H1 (cell line): ENCODE data around the gene DIPK1B. TPM values are rescaled to one million over a fixed set of nuclear protein-coding genes. Genes with fewer than 3 reads are reported as not detected.
A peak's percentile ranks its signal among the peaks of the same experiment; 100 is the strongest.

Experiments used
- CTCF ChIA-PET: fragments of 300-600 bp; sonication (Branson Sonifier 250); formaldehyde crosslinking; loops from one replicate; lab custom pipeline; 2021; ENCODE audit not compliant: partially characterized antibody; lab: Charles Lee
- POLR2A ChIA-PET: fragments of 300-600 bp; sonication (Branson Sonifier 250); formaldehyde crosslinking; loops from one replicate; lab custom pipeline; 2021; ENCODE audit warnings: inconsistent platforms; ENCODE audit not compliant: partially characterized antibody; lab: Charles Lee
- DNase-seq, 2 experiments: peaks; one replicate each; pipeline versions ENCODE4 v3.0.0 to v3.0.0-alpha.2; 2010 to 2022; ENCODE audit warnings: low spot score in 2 of 2, low read depth in 1 of 2, mixed read lengths in 1 of 2
- FAIRE-seq: peaks from 2 replicates; lab custom pipeline; 2011; peaks lifted over from hg19 to GRCh38; lab: Jason Lieb, UNC
- H2AFZ ChIP-seq: 2 replicates; pipeline ENCODE4 v1.8.1; 2012; ENCODE audit warnings: low read length, inconsistent platforms
- H2AK5ac ChIP-seq: 2 replicates; pipeline ENCODE4 v1.6.1; 2013; ENCODE audit warnings: low read depth, low read length
- H2BK120ac ChIP-seq: replicated peaks from 2 replicates; pipeline ENCODE3; 2013; ENCODE audit warnings: low read depth, low read length, inconsistent platforms
- H2BK12ac ChIP-seq: 2 replicates; pipeline ENCODE4 v1.6.1; 2013; ENCODE audit warnings: low read depth, low read length
- H2BK15ac ChIP-seq: 2 replicates; pipeline ENCODE4 v1.6.1; 2013; ENCODE audit warnings: low read length
- H2BK20ac ChIP-seq: 2 replicates; pipeline ENCODE4 v1.6.1; 2013; ENCODE audit warnings: low read length
- H2BK5ac ChIP-seq: 2 replicates; pipeline ENCODE4 v1.6.1; 2013; ENCODE audit warnings: low read depth, low read length
- H3K14ac ChIP-seq: 2 replicates; pipeline ENCODE4 v1.6.1; 2013; ENCODE audit warnings: inconsistent platforms; ENCODE audit not compliant: insufficient read length
- H3K18ac ChIP-seq: 2 replicates; pipeline ENCODE4 v1.6.1; 2013; ENCODE audit warnings: low read length; ENCODE audit errors: extremely low read depth
- H3K23ac ChIP-seq: 2 replicates; pipeline ENCODE4 v1.6.1; 2013; ENCODE audit warnings: inconsistent platforms; ENCODE audit not compliant: insufficient read length
- H3K23me2 ChIP-seq: 2 replicates; pipeline ENCODE4 v1.6.1; 2013; ENCODE audit warnings: low read depth, low read length
- H3K27ac ChIP-seq: 2 replicates; pipeline ENCODE4 v1.6.1; 2011; ENCODE audit warnings: low read depth, low read length, inconsistent platforms
- H3K27me3 ChIP-seq, 4 experiments: replicated peaks in 1 of 4; 1 replicate in 1 of 4; 2 replicates in 3 of 4; pipeline versions ENCODE4 v1.6.1 to v1.8.1; 2011 to 2013; ENCODE audit warnings: low read length in 3 of 4, mild to moderate bottlenecking in 3 of 4, inconsistent platforms in 2 of 4, mixed read lengths in 2 of 4, moderate library complexity in 1 of 4; ENCODE audit not compliant: control insufficient read depth in 3 of 4, insufficient read depth in 3 of 4; ENCODE audit errors: extremely low read depth in 1 of 4
- H3K36me3 ChIP-seq, 4 experiments: 2 replicates each; pipeline versions ENCODE4 v1.6.1 to v1.8.1; 2011 to 2013; ENCODE audit warnings: mild to moderate bottlenecking in 4 of 4, low read length in 3 of 4, moderate library complexity in 2 of 4, control low read depth in 1 of 4, inconsistent platforms in 1 of 4; ENCODE audit not compliant: insufficient read depth in 4 of 4, control insufficient read depth in 2 of 4
- H3K4ac ChIP-seq: replicated peaks from 2 replicates; pipeline ENCODE3; 2013; ENCODE audit warnings: low read length, low read depth, mixed read lengths, inconsistent platforms; ENCODE audit not compliant: insufficient read length
- H3K4me1 ChIP-seq, 4 experiments: replicated peaks in 1 of 4; 1 replicate in 1 of 4; 2 replicates in 3 of 4; pipeline versions ENCODE4 v1.6.1 to v1.8.1; 2011 to 2013; ENCODE audit warnings: low read length in 3 of 4, inconsistent platforms in 2 of 4, mixed read lengths in 1 of 4; ENCODE audit not compliant: insufficient read depth in 4 of 4, control insufficient read depth in 3 of 4
- H3K4me2 ChIP-seq, 2 experiments: 2 replicates each; pipeline versions ENCODE4 v1.6.1 to v1.8.1; 2011 to 2013; ENCODE audit warnings: low read depth in 2 of 2, low read length in 2 of 2, control low read depth in 1 of 2, inconsistent platforms in 1 of 2, mild to moderate bottlenecking in 1 of 2; ENCODE audit not compliant: insufficient read depth in 1 of 2
- H3K4me3 ChIP-seq, 4 experiments: fragments of 200-600, 300-600 bp in 1 of 4; sonication (generic), shearing (Covaris generic), sonication (Bioruptor Twin) in 1 of 4; 2 replicates each; pipeline versions ENCODE4 v1.5.1 to v1.8.1; 2011 to 2016; ENCODE audit warnings: low read length in 4 of 4, low read depth in 3 of 4, control low read depth in 2 of 4, inconsistent platforms in 2 of 4, mild to moderate bottlenecking in 2 of 4, mixed read lengths in 1 of 4, moderate library complexity in 1 of 4; ENCODE audit not compliant: insufficient read depth in 2 of 4; ENCODE audit errors: extremely low read depth in 1 of 4
- H3K56ac ChIP-seq: replicated peaks from 2 replicates; pipeline ENCODE3; 2013; ENCODE audit warnings: low read depth, mild to moderate bottlenecking, mixed read lengths, low read length, inconsistent platforms; ENCODE audit not compliant: insufficient read length
- H3K79me1 ChIP-seq: 2 replicates; pipeline ENCODE4 v1.6.1; 2013; ENCODE audit warnings: low read depth, low read length, control low read depth
- H3K79me2 ChIP-seq, 2 experiments: 2 replicates each; pipeline versions ENCODE4 v1.6.1 to v1.8.1; 2012 to 2013; ENCODE audit warnings: low read length in 2 of 2, mild to moderate bottlenecking in 2 of 2, inconsistent platforms in 1 of 2; ENCODE audit not compliant: insufficient read depth in 2 of 2, control insufficient read depth in 1 of 2
- H3K9ac ChIP-seq, 4 experiments: replicated peaks in 1 of 4; 1 replicate in 1 of 4; 2 replicates in 3 of 4; pipeline versions ENCODE4 v1.6.1 to v1.8.1; 2011 to 2013; ENCODE audit warnings: low read depth in 3 of 4, low read length in 3 of 4, control low read depth in 2 of 4, mild to moderate bottlenecking in 2 of 4, moderate library complexity in 2 of 4, inconsistent platforms in 1 of 4; ENCODE audit errors: extremely low read depth in 1 of 4
- H3K9me3 ChIP-seq, 2 experiments: 2 replicates each; pipeline versions ENCODE4 v1.6.1 to v1.8.1; 2012 to 2013; ENCODE audit warnings: mild to moderate bottlenecking in 2 of 2, moderate library complexity in 2 of 2, control low read depth in 1 of 2, inconsistent platforms in 1 of 2, low read depth in 1 of 2, low read length in 1 of 2, mixed read lengths in 1 of 2; ENCODE audit not compliant: insufficient read depth in 2 of 2
- H4K20me1 ChIP-seq, 2 experiments: replicated peaks in 1 of 2; 2 replicates each; pipeline versions ENCODE3 to v1.8.1; 2011 to 2013; ENCODE audit warnings: inconsistent platforms in 2 of 2, low read length in 2 of 2, mild to moderate bottlenecking in 1 of 2; ENCODE audit not compliant: insufficient read depth in 2 of 2, control insufficient read depth in 1 of 2
- H4K5ac ChIP-seq: 2 replicates; pipeline ENCODE4 v1.6.1; 2013; ENCODE audit warnings: low read length, low read depth, mixed read lengths, inconsistent platforms; ENCODE audit not compliant: insufficient read length
- H4K8ac ChIP-seq: 2 replicates; pipeline ENCODE4 v1.8.0; 2013; ENCODE audit warnings: mild to moderate bottlenecking, moderate library complexity, low read length, inconsistent platforms; ENCODE audit not compliant: insufficient read depth; ENCODE audit errors: extremely low read depth
- H4K91ac ChIP-seq: replicated peaks from 2 replicates; pipeline ENCODE3; 2013; ENCODE audit warnings: low read length, mixed read lengths, inconsistent platforms; ENCODE audit not compliant: insufficient read length
- BCL11A ChIP-seq, 2 experiments: IDR thresholded peaks; one replicate each; pipeline ENCODE4 v1.6.1; 2011; ENCODE audit warnings: low read depth in 2 of 2, low read length in 2 of 2, mild to moderate bottlenecking in 2 of 2
- EGR1 ChIP-seq: IDR thresholded peaks from 2 replicates; pipeline ENCODE4 v1.6.1; 2011; ENCODE audit warnings: low read depth, low read length, borderline replicate concordance
- HDAC2 ChIP-seq, 2 experiments: fragments of 300-600 bp in 1 of 2; sonication (generic) in 1 of 2; IDR thresholded peaks; 2 replicates each; pipeline ENCODE4 v1.6.1; 2011 to 2012; ENCODE audit warnings: low read depth in 2 of 2, low read length in 2 of 2, mild to moderate bottlenecking in 2 of 2, moderate library complexity in 2 of 2, borderline replicate concordance in 1 of 2, inconsistent platforms in 1 of 2
- PHF8 ChIP-seq: fragments of 200-600 bp; sonication (generic); conservative IDR thresholded peaks from 2 replicates; pipeline ENCODE4 v1.7.1; 2012; ENCODE audit warnings: low read depth, mild to moderate bottlenecking, inconsistent platforms, low read length, moderate library complexity
- POLR2AphosphoS5 ChIP-seq: IDR thresholded peaks from 2 replicates; pipeline ENCODE4 v1.6.1; 2011; ENCODE audit warnings: low read depth, low read length
- SUZ12 ChIP-seq: fragments of 200-600 bp; sonication (generic); IDR thresholded peaks from 2 replicates; pipeline ENCODE4 v1.6.1; 2012; ENCODE audit warnings: mild to moderate bottlenecking, inconsistent platforms, low read length, moderate library complexity, mixed read lengths
- WGBS, 2 experiments: shearing (Covaris generic) in 1 of 2; methylation state at CpG; one replicate each; pipeline versions ENCODE4 v1.1.6 to v1.1.7; 2013 to 2015; ENCODE audit warnings: low lambda C conversion rate in 2 of 2, mixed read lengths in 2 of 2, inconsistent platforms in 1 of 2, low coverage in 1 of 2, missing lambda C conversion rate in 1 of 2; ENCODE audit not compliant: insufficient replicate concordance in 2 of 2, insufficient coverage in 1 of 2, insufficient read length in 1 of 2; ENCODE audit errors: extremely low coverage in 1 of 2, missing lambda C conversion rate in 1 of 2; 5-methylcytosine and 5-hydroxymethylcytosine counted together
- polyA plus RNA-seq, 7 experiments: library from polyadenylated mRNA; depleted of rRNA in 3 of 7; stranded (reverse) in 5 of 7; unstranded in 2 of 7; fragments of >200 nt in 5 of 7; fragments of 200-250 nt in 2 of 7; gene quantifications; 1 replicate in 5 of 7; 2 replicates in 1 of 7; 4 replicates in 1 of 7; pipeline versions ENCODE4 v1.2.1 to v1.2.3, GENCODE V29; 2011 to 2013; ENCODE audit warnings: missing spikeins in 2 of 7, mixed read lengths in 2 of 7
- total RNA-seq: library from RNA; stranded (reverse); fragmentation: NEBNext Ultra II Directional; extraction: Animal tissue kit (Norgen Biotek cat#: 25700); gene quantifications from 2 replicates; pipeline ENCODE4 v1.2.1, GENCODE V29; 2021

The DIPK1B gene
- total and polyA plus RNA-seq, 2 of the 8 experiments (the other 6 are each of a cell fraction or from before 2014, with no cell fraction given): 32.3 to 64.8 TPM

GRCh38 chr9:136740491-136740890 is 28.1 kb downstream of the DIPK1B start:
- H2BK15ac ChIP-seq: no peak overlapping the region; the same call in 1 of the 2 replicates
- 98% methylated on average over 10 of the region's 16 CpGs; no CpG with 5 or more reads in 1 of the 2 experiments for WGBS, 2 experiments
- POLR2A ChIA-PET: interaction anchor here (1.3 to 11.7 kb wide), 2 partner anchors 11 to 17 kb away, joined by 3 to 137 read pairs; no protein-coding TSS in a partner anchor

More at GRCh38 chr9:136740491-136740890, 28.1 kb downstream of the DIPK1B start:
- Histone ChIP-seq H4K8ac (0 out of 2 replicates have a peak overlapping the region, but pooled peaks have one; percentile 68), H3K14ac (no peak overlapping the region), H2BK5ac (no peak overlapping the region), H3K79me1 (no peaks in the 10 kb centered on the region), H3K9me3 (no peaks in the 10 kb centered on the region; a peak in 1 of 4 replicates), H2BK120ac (no peak overlapping the region), H2BK12ac (no peak overlapping the region), H3K4ac (no peak overlapping the region), H4K91ac (no peak overlapping the region), H3K4me2 (no peak overlapping the region), H3K4me1 (peaks cover 0 to 20% (median 8%) of the 10 kb centered on the region in 4 experiments; a peak in 6 of 7 replicates), H3K4me3 (no peak overlapping the region), H3K79me2 (no peaks in the 10 kb centered on the region), H3K23ac (no peak overlapping the region), H4K5ac (no peak overlapping the region), H2AFZ (no peak overlapping the region), H3K36me3 (no peaks in the 10 kb centered on the region), H3K9ac (no peak overlapping the region), H3K23me2 (no peaks in the 10 kb centered on the region; the same call in 1 of the 2 replicates), H3K56ac (no peak overlapping the region), H4K20me1 (no peaks in the 10 kb centered on the region), H2BK20ac (no peak overlapping the region; the same call in 1 of the 2 replicates), H3K27ac (no peak overlapping the region), H3K18ac (no peak overlapping the region), H3K27me3 (peaks cover 0 to 4% (median 0%) of the 10 kb centered on the region in 4 experiments; a peak in 3 of 7 replicates), H2AK5ac (no peak overlapping the region)
- DNase-seq (no peak), FAIRE-seq (no peak)
- CTCF ChIA-PET: interaction anchor here (0.7 to 4.8 kb wide), 3 partner anchors 12 to 84 kb away, joined by 3 to 33 read pairs (median 5); partner anchors contain the start of gene LCN8
- TF ChIP-seq PHF8 (no peak), POLR2AphosphoS5 (no peak), HDAC2 (IDR thresholded peaks at IDR 0.05; ENCODE audit: borderline replicate concordance in 1 of 2, low read depth in 2 of 2, low read length in 2 of 2) (no peak), BCL11A (IDR thresholded peaks at IDR 0.05; ENCODE audit: low read depth in 2 of 2, low read length in 2 of 2) (no peak), EGR1 (no peak), SUZ12 (no peak)
